ENCODE measurements around the gene HMGCLL1. TPM values are rescaled to one million over a fixed set of nuclear protein-coding genes. Genes with fewer than 3 reads are reported as not detected.

HMGCLL1 gene
- total and polyA plus RNA-seq, 2 donors (not counting 3 experiments of a cell fraction or from before 2014, with no cell fraction given), result not detected

DNA sequence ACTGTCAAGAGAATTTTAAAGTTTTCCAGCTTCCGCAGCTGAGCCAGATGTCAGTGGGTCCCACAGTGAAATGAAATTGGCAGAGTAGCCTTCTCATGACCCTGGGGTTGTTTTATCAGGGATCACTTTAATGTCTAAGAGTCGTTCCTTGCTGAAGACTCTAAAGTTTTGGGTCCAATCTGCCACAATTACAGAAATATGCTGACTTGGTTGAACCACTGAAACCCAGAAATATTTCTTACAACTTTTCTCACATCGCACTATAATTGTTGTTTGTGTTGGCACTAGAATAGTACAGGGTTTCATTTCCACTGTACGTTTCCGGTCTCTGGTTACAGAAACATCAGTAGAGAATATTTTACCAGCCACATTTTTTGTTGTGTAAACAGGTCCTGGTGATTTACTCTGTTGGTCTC lies 109.0 kb downstream of the HMGCLL1 start:
- Histone ChIP-seq H3K36me3 (ENCODE audit: control insufficient read depth in 2 of 2, extremely low read depth in 1 of 2, insufficient read depth in 2 of 2, low read length in 2 of 2) (no peaks in the 10 kb centered on the region), H3K9me3 (replicated peaks; ENCODE audit: control insufficient read depth, insufficient read depth, low read length) (no peaks in the 10 kb centered on the region), H2AFZ (ENCODE audit: low read depth, low read length) (no peak overlapping the region), H3K9ac (replicated peaks; ENCODE audit: extremely low read depth, insufficient read depth, low read length) (no peak overlapping the region), H4K20me1 (replicated peaks; ENCODE audit: control insufficient read depth, extremely low read depth, insufficient read depth, low read length) (no peaks in the 10 kb centered on the region), H3K9me1 (replicated peaks; ENCODE audit: control insufficient read depth, extremely low read depth, insufficient read depth, low read length) (no peaks in the 10 kb centered on the region), H3K27me3 (ENCODE audit: control insufficient read depth in 2 of 2, insufficient read depth in 2 of 2, low read length in 2 of 2) (no peaks in the 10 kb centered on the region), H3K4me1 (ENCODE audit: control insufficient read depth, extremely low read depth, insufficient read depth, low read length) (no peaks in the 10 kb centered on the region), H3K79me2 (ENCODE audit: control insufficient read depth, insufficient read depth, low read length) (no peaks in the 10 kb centered on the region), H3K4me2 (ENCODE audit: insufficient read depth, low read length) (no peak overlapping the region), H3K4me3 (replicated peaks in 1 of 3; ENCODE audit: insufficient read depth in 1 of 3, low read depth in 1 of 3, low read length in 3 of 3) (no peak overlapping the region), H3K27ac (ENCODE audit: insufficient read depth, low read depth, low read length) (no peak overlapping the region)
- FAIRE-seq (no peak), DNase-seq (ENCODE audit: low read depth, low spot score) (peak; percentile 24)
- CTCF ChIA-PET, result no interaction called here
- TF ChIP-seq MYC (IDR thresholded peaks at IDR 0.05; ENCODE audit: low read depth, low read length) (no peak), POLR2AphosphoS5 (IDR thresholded peaks at IDR 0.05; ENCODE audit: insufficient read depth, low read depth, low read length) (no peak), GATA2 (IDR thresholded peaks at IDR 0.05; ENCODE audit: insufficient read depth, insufficient read length, low read depth, low read length) (no peak), FOS (IDR thresholded peaks at IDR 0.05; ENCODE audit: borderline replicate concordance, insufficient read depth, low read length) (no peak), JUN (IDR thresholded peaks at IDR 0.05; ENCODE audit: borderline replicate concordance, insufficient read depth, insufficient read length, low read depth) (no peak), POLR2A (IDR thresholded peaks at IDR 0.05; ENCODE audit: low read depth, low read length) (no peak), EZH2 (IDR thresholded peaks at IDR 0.05; ENCODE audit: borderline replicate concordance, low read depth, low read length, severe bottlenecking) (no peak)
- TF ChIP-seq, protein P1, sequence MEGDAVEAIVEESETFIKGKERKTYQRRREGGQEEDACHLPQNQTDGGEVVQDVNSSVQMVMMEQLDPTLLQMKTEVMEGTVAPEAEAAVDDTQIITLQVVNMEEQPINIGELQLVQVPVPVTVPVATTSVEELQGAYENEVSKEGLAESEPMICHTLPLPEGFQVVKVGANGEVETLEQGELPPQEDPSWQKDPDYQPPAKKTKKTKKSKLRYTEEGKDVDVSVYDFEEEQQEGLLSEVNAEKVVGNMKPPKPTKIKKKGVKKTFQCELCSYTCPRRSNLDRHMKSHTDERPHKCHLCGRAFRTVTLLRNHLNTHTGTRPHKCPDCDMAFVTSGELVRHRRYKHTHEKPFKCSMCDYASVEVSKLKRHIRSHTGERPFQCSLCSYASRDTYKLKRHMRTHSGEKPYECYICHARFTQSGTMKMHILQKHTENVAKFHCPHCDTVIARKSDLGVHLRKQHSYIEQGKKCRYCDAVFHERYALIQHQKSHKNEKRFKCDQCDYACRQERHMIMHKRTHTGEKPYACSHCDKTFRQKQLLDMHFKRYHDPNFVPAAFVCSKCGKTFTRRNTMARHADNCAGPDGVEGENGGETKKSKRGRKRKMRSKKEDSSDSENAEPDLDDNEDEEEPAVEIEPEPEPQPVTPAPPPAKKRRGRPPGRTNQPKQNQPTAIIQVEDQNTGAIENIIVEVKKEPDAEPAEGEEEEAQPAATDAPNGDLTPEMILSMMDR (IDR thresholded peaks at IDR 0.05; ENCODE audit: extremely low read depth in 1 of 2, insufficient read depth in 1 of 2, low read depth in 1 of 2, low read length in 2 of 2), result no peak
- TF ChIP-seq, protein P2, sequence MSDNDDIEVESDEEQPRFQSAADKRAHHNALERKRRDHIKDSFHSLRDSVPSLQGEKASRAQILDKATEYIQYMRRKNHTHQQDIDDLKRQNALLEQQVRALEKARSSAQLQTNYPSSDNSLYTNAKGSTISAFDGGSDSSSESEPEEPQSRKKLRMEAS (IDR thresholded peaks at IDR 0.05; ENCODE audit: insufficient read depth, insufficient read length), result no peak
- no TSS peak for BruUV-seq (replicated peaks)
- dilution Hi-C loops (cut with MboI; ENCODE audit: extremely low pct_ligation_motif_present, low sequenced_read_pairs) (no loop called here), intact Hi-C loops (cut with micrococcal nuclease) (no loop called here)
- POLR2A ChIA-PET, result no interaction called here
